GM12874 (cell line): ENCODE measurements around the gene TEF.

ENCODE experiments used
- CTCF ChIP-seq: IDR thresholded peaks from 2 replicates; pipeline ENCODE4 v1.5.1; 2011; ENCODE audit warnings: low read depth, mild to moderate bottlenecking, control low read depth, low read length, moderate library complexity; ENCODE audit not compliant: insufficient read depth

TEF gene

DNA sequence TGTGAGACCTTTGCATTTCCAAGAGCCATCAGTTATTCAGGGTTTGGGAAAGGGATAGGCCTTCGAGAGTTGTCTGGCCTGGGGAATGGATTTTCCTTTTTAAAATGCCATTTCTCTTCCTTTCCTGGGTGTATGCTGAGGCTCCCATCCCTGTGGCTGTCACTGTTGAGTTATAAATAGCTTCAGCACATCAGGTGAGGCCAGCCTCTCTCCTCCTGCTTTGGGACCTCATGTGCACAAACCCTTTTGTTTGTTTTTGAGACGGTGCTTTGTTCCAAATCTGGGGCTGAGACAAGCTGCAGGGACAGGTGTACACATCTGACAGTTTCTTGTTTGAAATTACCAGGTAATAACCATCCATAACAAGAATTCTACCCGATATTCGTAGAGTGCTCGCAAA lies 1.3 kb downstream of the TEF start:
- no peak for TF ChIP-seq CTCF

- TF ChIP-seq CTCF, result no peak
These were observed 2.4 kb downstream of the TEF start for GRCh38 chr22:41384128-41384527.

DNA sequence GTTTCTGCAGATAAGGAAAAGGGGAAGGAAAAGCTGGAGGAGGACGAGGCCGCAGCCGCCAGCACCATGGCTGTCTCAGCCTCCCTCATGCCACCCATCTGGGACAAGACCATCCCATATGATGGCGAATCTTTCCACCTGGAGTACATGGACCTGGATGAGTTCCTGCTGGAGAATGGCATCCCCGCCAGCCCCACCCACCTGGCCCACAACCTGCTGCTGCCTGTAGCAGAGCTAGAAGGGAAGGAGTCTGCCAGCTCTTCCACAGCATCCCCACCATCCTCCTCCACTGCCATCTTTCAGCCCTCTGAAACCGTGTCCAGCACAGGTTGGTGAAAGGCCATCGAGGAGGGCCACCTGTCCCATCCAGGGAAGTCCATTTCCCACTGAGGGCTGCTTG lies 5.6 kb downstream of the TEF start:
- TF ChIP-seq CTCF, result no peak

GRCh38 chr22:41394012-41394356 lies 12.2 kb downstream of the TEF start:
- no peak for TF ChIP-seq CTCF

DNA sequence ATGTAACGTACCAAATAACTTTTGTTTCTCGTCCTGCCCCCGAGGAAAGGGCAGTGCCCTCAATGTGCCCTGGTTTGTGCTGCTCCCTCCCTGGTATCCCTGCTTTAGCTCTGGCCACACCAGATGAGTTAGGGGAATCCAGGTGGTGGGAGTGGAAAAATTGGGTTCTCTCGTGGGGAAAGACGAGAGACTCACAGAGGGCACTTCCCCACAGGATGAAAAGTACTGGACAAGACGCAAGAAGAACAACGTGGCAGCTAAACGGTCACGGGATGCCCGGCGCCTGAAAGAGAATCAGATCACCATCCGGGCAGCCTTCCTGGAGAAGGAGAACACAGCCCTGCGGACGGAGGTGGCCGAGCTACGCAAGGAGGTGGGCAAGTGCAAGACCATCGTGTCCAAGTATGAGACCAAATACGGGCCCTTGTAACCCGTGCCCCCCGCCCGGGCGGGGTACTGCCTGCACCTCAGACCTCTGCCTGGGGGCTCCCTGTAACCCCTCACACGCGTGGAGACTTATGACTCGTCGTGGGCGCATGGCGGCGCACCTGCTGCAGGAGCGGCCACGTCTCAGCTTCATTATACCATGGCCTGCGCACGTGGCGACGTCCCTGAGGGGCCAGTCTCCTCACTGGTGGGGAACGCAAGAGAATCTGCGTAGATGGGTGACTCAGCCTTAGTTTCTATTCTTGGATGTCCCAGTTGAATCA lies 13.9 kb downstream of the TEF start:
- no peak for TF ChIP-seq CTCF

GRCh38 chr22:41397143-41397811 lies 15.5 kb downstream of the TEF start:
- TF ChIP-seq CTCF, result no peak

GRCh38 chr22:41398921-41399320 lies 17.2 kb downstream of the TEF start:
- TF ChIP-seq CTCF, result no peak
